A673 (cell line): ENCODE data around the gene LRRC46. TPM values are rescaled to one million over a fixed set of nuclear protein-coding genes. Genes with fewer than 3 reads are reported as not detected.

Experiments used
- BruUV-seq: library from RNA; stranded (reverse); fragments of 400-500 nt; replicated peaks from 2 replicates; lab custom pipeline; 2021; lab: Mats Ljungman, UMichigan
- CTCF ChIA-PET: fragments of 300-600 bp; sonication (Branson Sonifier 250); formaldehyde crosslinking; loops from one replicate; lab custom pipeline; 2022; ENCODE audit warnings: antibody characterized with exemption; lab: Charles Lee
- POLR2A ChIA-PET: fragments of 300-600 bp; sonication (Branson Sonifier 250); formaldehyde crosslinking; loops from one replicate; lab custom pipeline; 2022; ENCODE audit warnings: antibody characterized with exemption; ENCODE audit not compliant: low non-redundant PET; lab: Charles Lee
- DNase-seq: peaks from one replicate; pipeline ENCODE4 v3.0.0-alpha.2; 2015; ENCODE audit warnings: low spot score
- H3K27ac ChIP-seq: fragments of 200-600 bp; sonication (generic); 2 replicates; pipeline ENCODE4 v1.5.1; 2016; ENCODE audit warnings: mixed run types, low read depth, mild to moderate bottlenecking, mixed read lengths, antibody characterized with exemption, low read length; ENCODE audit not compliant: poor library complexity, severe bottlenecking
- H3K27me3 ChIP-seq: fragments of 200-600 bp; sonication (generic); replicated peaks from 2 replicates; pipeline ENCODE4 v1.6.1; 2017; ENCODE audit warnings: mixed run types, low read depth, mild to moderate bottlenecking, mixed read lengths, antibody characterized with exemption, low read length; ENCODE audit not compliant: insufficient read depth, poor library complexity
- H3K36me3 ChIP-seq: fragments of 200-600 bp; sonication (generic); 2 replicates; pipeline ENCODE4 v1.6.1; 2016; ENCODE audit warnings: mixed run types, mild to moderate bottlenecking, mixed read lengths, antibody characterized with exemption, low read length; ENCODE audit not compliant: insufficient read depth, poor library complexity, severe bottlenecking
- H3K4me1 ChIP-seq: fragments of 200-600 bp; sonication (generic); 2 replicates; pipeline ENCODE4 v1.6.1; 2017; ENCODE audit warnings: mixed run types, mild to moderate bottlenecking, mixed read lengths, antibody characterized with exemption, low read length; ENCODE audit not compliant: insufficient read depth, poor library complexity, severe bottlenecking
- H3K4me3 ChIP-seq: fragments of 200-600 bp; sonication (generic); 2 replicates; pipeline ENCODE4 v1.5.1; 2016; ENCODE audit warnings: low read depth, mixed run types, mild to moderate bottlenecking, mixed read lengths, low read length; ENCODE audit not compliant: poor library complexity, severe bottlenecking
- H3K9me3 ChIP-seq: fragments of 200-600 bp; sonication (generic); 2 replicates; pipeline ENCODE4 v1.6.1; 2016; ENCODE audit warnings: mixed run types, low read depth, mild to moderate bottlenecking, mixed read lengths, antibody characterized with exemption, low read length; ENCODE audit not compliant: poor library complexity, severe bottlenecking
- EZH2 ChIP-seq: fragments of 200-600 bp; sonication (generic); IDR thresholded peaks from 2 replicates; pipeline ENCODE4 v1.6.1; 2017; ENCODE audit warnings: borderline replicate concordance, low read depth, mild to moderate bottlenecking, mixed read lengths, antibody characterized with exemption, low read length; ENCODE audit not compliant: poor library complexity, severe bottlenecking
- intact Hi-C: fragments of 100-400 bp; cut with micrococcal nuclease; formaldehyde crosslinking; loops from one replicate; pipeline ENCODE4 v1.10.0; 2022; ENCODE audit not compliant: unreplicated experiment
- total RNA-seq: library from RNA; stranded (reverse); gene quantifications from 2 replicates; pipeline ENCODE4 v1.2.3, GENCODE V29; 2021
- TF ChIP-seq, protein P1 (sequence below): fragments of 300-800, 200-600 bp; sonication (generic); conservative IDR thresholded peaks from 2 replicates; pipeline ENCODE4 v1.5.1; 2017; ENCODE audit warnings: low read depth, mild to moderate bottlenecking, antibody characterized with exemption, low read length, moderate library complexity, mixed read lengths

The LRRC46 gene
- total RNA-seq, 1 experiment from 2014 or later: 1.1 TPM

DNA sequence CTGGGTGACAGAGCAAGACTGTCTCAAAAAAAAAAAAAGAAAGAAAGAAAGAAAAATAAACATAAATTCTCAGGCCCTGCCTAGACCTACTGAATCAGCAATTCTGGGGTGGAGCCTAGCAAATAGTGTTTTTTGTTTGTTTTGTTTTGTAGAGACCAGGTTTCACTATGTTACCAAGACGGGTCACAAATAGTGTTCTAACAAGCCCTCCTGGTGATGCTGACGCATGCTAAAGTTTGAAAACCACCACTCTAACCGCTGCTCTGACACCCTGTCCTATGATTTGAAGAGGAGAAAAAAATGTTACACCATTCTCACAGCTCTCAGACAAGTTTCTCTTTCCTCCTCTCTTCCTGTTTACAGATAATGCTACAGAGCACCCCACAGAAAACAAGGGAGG, 1.6 kb upstream of the LRRC46 start:
- DNase-seq: no peak
- BruUV-seq: no TSS peak
- ChIA-PET POLR2A (no interaction called here), CTCF (no interaction called here)
- H3K4me3 ChIP-seq: no peak overlapping the region
- TF ChIP-seq, protein P1, sequence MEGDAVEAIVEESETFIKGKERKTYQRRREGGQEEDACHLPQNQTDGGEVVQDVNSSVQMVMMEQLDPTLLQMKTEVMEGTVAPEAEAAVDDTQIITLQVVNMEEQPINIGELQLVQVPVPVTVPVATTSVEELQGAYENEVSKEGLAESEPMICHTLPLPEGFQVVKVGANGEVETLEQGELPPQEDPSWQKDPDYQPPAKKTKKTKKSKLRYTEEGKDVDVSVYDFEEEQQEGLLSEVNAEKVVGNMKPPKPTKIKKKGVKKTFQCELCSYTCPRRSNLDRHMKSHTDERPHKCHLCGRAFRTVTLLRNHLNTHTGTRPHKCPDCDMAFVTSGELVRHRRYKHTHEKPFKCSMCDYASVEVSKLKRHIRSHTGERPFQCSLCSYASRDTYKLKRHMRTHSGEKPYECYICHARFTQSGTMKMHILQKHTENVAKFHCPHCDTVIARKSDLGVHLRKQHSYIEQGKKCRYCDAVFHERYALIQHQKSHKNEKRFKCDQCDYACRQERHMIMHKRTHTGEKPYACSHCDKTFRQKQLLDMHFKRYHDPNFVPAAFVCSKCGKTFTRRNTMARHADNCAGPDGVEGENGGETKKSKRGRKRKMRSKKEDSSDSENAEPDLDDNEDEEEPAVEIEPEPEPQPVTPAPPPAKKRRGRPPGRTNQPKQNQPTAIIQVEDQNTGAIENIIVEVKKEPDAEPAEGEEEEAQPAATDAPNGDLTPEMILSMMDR: no peak
- no peak for TF ChIP-seq EZH2
- no peak overlapping the region for H3K27ac ChIP-seq
- no peaks in the 10 kb centered on the region for H3K27me3 ChIP-seq
- peaks cover 8% of the 10 kb centered on the region for H3K36me3 ChIP-seq
- intact Hi-C loops: no loop called here
- peaks cover 7% of the 10 kb centered on the region for H3K4me1 ChIP-seq
- no peaks in the 10 kb centered on the region for H3K9me3 ChIP-seq

DNA sequence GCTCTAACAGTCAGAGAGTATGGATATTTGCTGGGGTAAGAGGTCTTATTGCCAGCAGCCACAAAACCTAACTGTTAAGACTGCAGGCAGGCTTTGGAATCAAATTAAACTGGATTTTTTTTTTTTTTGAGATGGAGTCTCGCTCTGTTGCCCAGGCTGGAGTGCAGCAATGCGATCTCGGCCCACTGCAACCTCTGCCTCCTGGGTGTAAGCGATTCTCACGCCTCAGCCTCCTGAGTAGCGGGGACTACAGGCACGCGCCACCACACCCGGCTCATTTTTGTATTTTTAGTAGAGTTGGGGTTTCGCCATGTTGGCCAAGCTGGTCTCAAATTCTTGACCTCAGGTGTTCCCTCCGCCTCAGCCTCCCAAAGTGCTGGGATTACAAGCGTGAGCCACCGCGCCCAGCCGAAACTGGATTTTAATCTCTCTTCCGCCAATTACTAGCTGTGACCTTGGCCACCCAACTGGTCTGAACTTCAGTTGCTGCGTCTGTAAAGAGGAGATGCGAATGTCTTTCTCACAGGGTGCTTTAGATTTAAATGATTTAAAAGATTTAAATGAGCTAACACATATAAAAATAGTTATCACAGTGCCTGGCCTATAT, 971 bp upstream of the LRRC46 start:
- peak overlapping the region; percentile 68 for H3K27ac ChIP-seq
- BruUV-seq: no TSS peak
- no peaks in the 10 kb centered on the region for H3K9me3 ChIP-seq
- ChIA-PET POLR2A (no interaction called here), CTCF (interaction anchor here (0.7 kb wide), 1 partner anchor 99 kb away, joined by 3 read pairs; no protein-coding TSS in a partner anchor)
- peaks cover 8% of the 10 kb centered on the region for H3K36me3 ChIP-seq
- H3K27me3 ChIP-seq: no peaks in the 10 kb centered on the region
- no peak for DNase-seq
- no peak for TF ChIP-seq EZH2
- TF ChIP-seq, protein P1: no peak
- H3K4me3 ChIP-seq: peak overlapping the region; percentile 72
- intact Hi-C loops: no loop called here
- H3K4me1 ChIP-seq: peaks cover 7% of the 10 kb centered on the region

DNA sequence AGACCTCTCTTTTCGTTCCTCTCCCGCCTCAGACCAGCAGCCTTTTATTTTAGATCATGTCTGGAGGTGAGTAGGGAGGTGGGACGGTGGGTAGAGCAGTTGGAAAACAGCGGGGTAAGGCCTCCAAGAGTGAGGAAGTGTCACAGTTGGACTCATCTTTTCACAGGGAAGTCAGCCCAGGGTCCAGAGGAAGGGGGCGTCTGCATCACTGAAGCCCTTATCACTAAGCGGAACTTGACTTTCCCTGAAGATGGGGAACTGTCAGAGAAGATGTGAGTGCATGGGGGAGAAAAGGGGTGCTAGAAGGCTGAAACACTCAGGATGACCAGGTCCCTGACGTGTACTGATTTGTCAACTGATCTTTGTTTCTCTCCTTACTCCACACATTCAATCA, 461 bp downstream of the LRRC46 start:
- no peaks in the 10 kb centered on the region for H3K27me3 ChIP-seq
- intact Hi-C loops: no loop called here
- DNase-seq: no peak
- H3K36me3 ChIP-seq: peaks cover 4% of the 10 kb centered on the region
- CTCF ChIA-PET: no interaction called here
- no peaks in the 10 kb centered on the region for H3K9me3 ChIP-seq
- no peak overlapping the region for H3K27ac ChIP-seq
- no TSS peak for BruUV-seq
- H3K4me3 ChIP-seq: peak overlapping the region; percentile 72
- H3K4me1 ChIP-seq: peaks cover 7% of the 10 kb centered on the region
- POLR2A ChIA-PET: interaction anchor here (0.6 kb wide), 1 partner anchor 336 kb away, joined by 6 read pairs; no protein-coding TSS in a partner anchor
- TF ChIP-seq EZH2: no peak
- TF ChIP-seq, protein P1: no peak
